Measurements from ENCODE around the gene TRAF5.
"Not testable (repeated sequence)": the region's sequence is repeated elsewhere in the genome, so short reads cannot be mapped to it uniquely, and the experiment has no call there.

TRAF5 gene

GRCh38 chr1:211347077-211347844 is 20.6 kb downstream of the TRAF5 start:
- DNase-seq (ENCODE audit: low read depth in 2 of 2), result no peak

GRCh38 chr1:211348547-211348946 is 21.9 kb downstream of the TRAF5 start:
- no peak for DNase-seq (ENCODE audit: low read depth in 2 of 2)

- no peak for DNase-seq (ENCODE audit: low read depth in 2 of 2)
Measured at GRCh38 chr1:211349741-211350140, 23.1 kb downstream of the TRAF5 start.

- not testable (repeated sequence) for DNase-seq (ENCODE audit: low read depth in 2 of 2)
Measured at GRCh38 chr1:211352055-211352454, 25.4 kb downstream of the TRAF5 start.

GRCh38 chr1:211352465-211352864 is 25.8 kb downstream of the TRAF5 start:
- DNase-seq (ENCODE audit: low read depth in 2 of 2), result no peak

GRCh38 chr1:211352985-211353515 is 26.4 kb downstream of the TRAF5 start:
- peak in 1 of 2 donors; percentile 35 for DNase-seq (ENCODE audit: low read depth in 2 of 2)

GRCh38 chr1:211353562-211354212 is 27.1 kb downstream of the TRAF5 start:
- no peak for DNase-seq (ENCODE audit: low read depth in 2 of 2)

- no peak for DNase-seq (ENCODE audit: low read depth in 2 of 2)
Measured at GRCh38 chr1:211355873-211356272, 29.2 kb downstream of the TRAF5 start.

- no peak for DNase-seq (ENCODE audit: low read depth in 2 of 2)
Measured at GRCh38 chr1:211356723-211357407, 30.2 kb downstream of the TRAF5 start.

- DNase-seq (ENCODE audit: low read depth in 2 of 2), result no peak
Measured at GRCh38 chr1:211358685-211359084, 32.1 kb downstream of the TRAF5 start.

- no peak for DNase-seq (ENCODE audit: low read depth in 2 of 2)
Measured at GRCh38 chr1:211359876-211360275, 33.2 kb downstream of the TRAF5 start.

GRCh38 chr1:211361202-211361601 is 34.6 kb downstream of the TRAF5 start:
- no peak for DNase-seq (ENCODE audit: low read depth in 2 of 2)

GRCh38 chr1:211369640-211370039 is 43.0 kb downstream of the TRAF5 start:
- DNase-seq (ENCODE audit: low read depth in 2 of 2), result no peak

- no peak for DNase-seq (ENCODE audit: low read depth in 2 of 2)
Measured at GRCh38 chr1:211370669-211371068, 44.0 kb downstream of the TRAF5 start.

GRCh38 chr1:211371406-211372105 is 44.9 kb downstream of the TRAF5 start:
- no peak for DNase-seq (ENCODE audit: low read depth in 2 of 2)

- no peak for DNase-seq (ENCODE audit: low read depth in 2 of 2)
Measured at GRCh38 chr1:211372463-211372862, 45.8 kb downstream of the TRAF5 start.

- no peak for DNase-seq (ENCODE audit: low read depth in 2 of 2)
Measured at GRCh38 chr1:211375146-211375818, 48.6 kb downstream of the TRAF5 start.

GRCh38 chr1:211375949-211376348 is 49.3 kb downstream of the TRAF5 start:
- DNase-seq (ENCODE audit: low read depth in 2 of 2), result no peak

- DNase-seq (ENCODE audit: low read depth in 2 of 2), result no peak
Measured at GRCh38 chr1:211376807-211377470, 50.3 kb downstream of the TRAF5 start.

- DNase-seq (ENCODE audit: low read depth in 2 of 2), result no peak
Measured at GRCh38 chr1:211377539-211378450, 51.2 kb downstream of the TRAF5 start.

All from stimulated activated CD8-positive, alpha-beta memory T cell treated with anti-CD3 and anti-CD28 coated beads, Interleukin-7, amount 100 ng/mL, for 1 hour (primary cell).